Testis (tissue), 2 donors: ENCODE results near the gene CAPZB.

ENCODE experiments used
- POLR2A ChIP-seq: fragments of 450-650 bp; IDR thresholded peaks from one replicate; pipeline ENCODE4 v1.6.1; 2017; ENCODE audit warnings: antibody characterized with exemption, mild to moderate bottlenecking, moderate library complexity
- TF ChIP-seq, protein P1 (sequence below), 3 experiments: fragments of 450-650 bp in 2 of 3; fragments of 200-600 bp in 1 of 3; sonication (generic) in 1 of 3; IDR thresholded peaks; one replicate each; pipeline ENCODE4 v1.5.1; 2016 to 2019; ENCODE audit warnings: antibody characterized with exemption in 3 of 3, mild to moderate bottlenecking in 2 of 3, moderate library complexity in 1 of 3

GRCh38 chr1:19515201-19515600 lies 29.9 kb upstream of the CAPZB start:
- TF ChIP-seq POLR2A: no peak
- TF ChIP-seq, protein P1, sequence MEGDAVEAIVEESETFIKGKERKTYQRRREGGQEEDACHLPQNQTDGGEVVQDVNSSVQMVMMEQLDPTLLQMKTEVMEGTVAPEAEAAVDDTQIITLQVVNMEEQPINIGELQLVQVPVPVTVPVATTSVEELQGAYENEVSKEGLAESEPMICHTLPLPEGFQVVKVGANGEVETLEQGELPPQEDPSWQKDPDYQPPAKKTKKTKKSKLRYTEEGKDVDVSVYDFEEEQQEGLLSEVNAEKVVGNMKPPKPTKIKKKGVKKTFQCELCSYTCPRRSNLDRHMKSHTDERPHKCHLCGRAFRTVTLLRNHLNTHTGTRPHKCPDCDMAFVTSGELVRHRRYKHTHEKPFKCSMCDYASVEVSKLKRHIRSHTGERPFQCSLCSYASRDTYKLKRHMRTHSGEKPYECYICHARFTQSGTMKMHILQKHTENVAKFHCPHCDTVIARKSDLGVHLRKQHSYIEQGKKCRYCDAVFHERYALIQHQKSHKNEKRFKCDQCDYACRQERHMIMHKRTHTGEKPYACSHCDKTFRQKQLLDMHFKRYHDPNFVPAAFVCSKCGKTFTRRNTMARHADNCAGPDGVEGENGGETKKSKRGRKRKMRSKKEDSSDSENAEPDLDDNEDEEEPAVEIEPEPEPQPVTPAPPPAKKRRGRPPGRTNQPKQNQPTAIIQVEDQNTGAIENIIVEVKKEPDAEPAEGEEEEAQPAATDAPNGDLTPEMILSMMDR (IDR thresholded peaks at IDR 0.05): no peak
